Uterus (tissue), 2 donors: Measurements from ENCODE around the gene ANKRD55.

Experiments used
- POLR2A ChIP-seq, 2 donors: fragments of 450-650 bp; IDR thresholded peaks; one replicate each; pipeline ENCODE4 v1.6.1; 2016; ENCODE audit warnings: antibody characterized with exemption in 2 of 2, mild to moderate bottlenecking in 1 of 2, moderate library complexity in 1 of 2
- TF ChIP-seq, protein P1 (sequence below), 4 experiments: fragments of 200-600 bp in 2 of 4; fragments of 450-650 bp in 2 of 4; sonication (generic) in 2 of 4; IDR thresholded peaks; one replicate each; pipeline ENCODE4 v1.5.1; 2016 to 2019; ENCODE audit warnings: antibody characterized with exemption in 4 of 4, mild to moderate bottlenecking in 2 of 4, moderate library complexity in 1 of 4

DNA sequence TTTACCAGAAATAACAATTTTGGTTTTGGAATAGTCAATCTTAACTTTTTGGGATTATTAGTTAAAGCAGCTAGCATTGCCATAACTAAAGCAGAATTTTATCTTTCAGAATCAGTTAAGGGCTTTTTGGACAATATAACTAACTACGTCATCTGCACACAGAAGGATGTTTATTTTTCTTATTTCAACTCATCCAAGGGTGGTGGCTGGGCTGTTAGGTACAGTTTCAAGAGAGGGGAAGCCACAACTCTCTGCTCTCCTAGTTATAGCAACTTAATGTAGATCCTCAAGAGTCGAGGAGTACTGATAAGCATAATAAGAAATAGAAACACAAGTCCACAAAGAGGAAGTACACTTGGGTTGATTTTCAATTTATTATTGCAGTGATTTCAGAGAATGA lies 65.6 kb downstream of the ANKRD55 start:
- TF ChIP-seq, protein P1, sequence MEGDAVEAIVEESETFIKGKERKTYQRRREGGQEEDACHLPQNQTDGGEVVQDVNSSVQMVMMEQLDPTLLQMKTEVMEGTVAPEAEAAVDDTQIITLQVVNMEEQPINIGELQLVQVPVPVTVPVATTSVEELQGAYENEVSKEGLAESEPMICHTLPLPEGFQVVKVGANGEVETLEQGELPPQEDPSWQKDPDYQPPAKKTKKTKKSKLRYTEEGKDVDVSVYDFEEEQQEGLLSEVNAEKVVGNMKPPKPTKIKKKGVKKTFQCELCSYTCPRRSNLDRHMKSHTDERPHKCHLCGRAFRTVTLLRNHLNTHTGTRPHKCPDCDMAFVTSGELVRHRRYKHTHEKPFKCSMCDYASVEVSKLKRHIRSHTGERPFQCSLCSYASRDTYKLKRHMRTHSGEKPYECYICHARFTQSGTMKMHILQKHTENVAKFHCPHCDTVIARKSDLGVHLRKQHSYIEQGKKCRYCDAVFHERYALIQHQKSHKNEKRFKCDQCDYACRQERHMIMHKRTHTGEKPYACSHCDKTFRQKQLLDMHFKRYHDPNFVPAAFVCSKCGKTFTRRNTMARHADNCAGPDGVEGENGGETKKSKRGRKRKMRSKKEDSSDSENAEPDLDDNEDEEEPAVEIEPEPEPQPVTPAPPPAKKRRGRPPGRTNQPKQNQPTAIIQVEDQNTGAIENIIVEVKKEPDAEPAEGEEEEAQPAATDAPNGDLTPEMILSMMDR (IDR thresholded peaks at IDR 0.05), result no peak
- TF ChIP-seq POLR2A (IDR thresholded peaks at IDR 0.05), result no peak
